Sciatic nerve (tissue), 2 donors: Measurements from ENCODE around the gene ATXN7. TPM values are rescaled to one million over a fixed set of nuclear protein-coding genes. Genes with fewer than 3 reads are reported as not detected.

ENCODE experiments used
- ATAC-seq: fragments of 200-7000 bp; cut with Tn5 transposase; one replicate; pipeline ENCODE4 v1.9.1; 2020; ENCODE audit warnings: mild to moderate bottlenecking, moderate library complexity
- DNase-seq: peaks from one replicate; pipeline ENCODE4 v3.0.0-alpha.2; 2020; ENCODE audit warnings: low spot score
- intact Hi-C: fragments of 100-400 bp; cut with DNase I; formaldehyde crosslinking; loops from one replicate; pipeline ENCODE4 v1.14.2; 2022
- total RNA-seq: library from RNA; stranded (reverse); fragmentation: NEBNext Ultra II Directional; extraction: Animal tissue kit (Norgen Biotek cat#: 25700); gene quantifications from one replicate; pipeline ENCODE4 v1.2.1, GENCODE V29; 2021
- donor health status: DM: no; HTN: no; CAD: no.
- donor health status: DM: no; HTN: no; CAD: no.

ATXN7 gene
- total RNA-seq, 1 donor from 2014 or later = 52.0 TPM

- intact Hi-C loops = no loop called here
- DNase-seq = peak; percentile 75
- peak; percentile 92 for ATAC-seq
These were observed 130.0 kb downstream of the ATXN7 start for GRCh38 chr3:63993653-63994079.

- DNase-seq (no peak), ATAC-seq (no peak)
- intact Hi-C loops = no loop called here
These were observed 131.4 kb downstream of the ATXN7 start for GRCh38 chr3:63995086-63995485.

- intact Hi-C loops = no loop called here
- ATAC-seq (no peak), DNase-seq (no peak)
These were observed 135.4 kb downstream of the ATXN7 start for GRCh38 chr3:63998852-63999754.

- ATAC-seq (no peak), DNase-seq (no peak)
- intact Hi-C loops = no loop called here
These were observed 136.9 kb downstream of the ATXN7 start for GRCh38 chr3:64000453-64001055.

- intact Hi-C loops = no loop called here
- ATAC-seq (no peak), DNase-seq (no peak)
These were observed 138.6 kb downstream of the ATXN7 start for GRCh38 chr3:64002233-64002632.

GRCh38 chr3:64003589-64003988 lies 139.9 kb downstream of the ATXN7 start:
- ATAC-seq = no peak
- DNase-seq = no peak
- intact Hi-C loops = no loop called here

- intact Hi-C loops = no loop called here
- DNase-seq = no peak
- ATAC-seq = no peak
These were observed 144.3 kb downstream of the ATXN7 start for GRCh38 chr3:64008017-64008416.

GRCh38 chr3:64008487-64009351 lies 145.1 kb downstream of the ATXN7 start:
- no peak for DNase-seq
- ATAC-seq = peak; percentile 58
- intact Hi-C loops = no loop called here

GRCh38 chr3:64009528-64009927 lies 145.9 kb downstream of the ATXN7 start:
- ATAC-seq = no peak
- intact Hi-C loops = no loop called here

GRCh38 chr3:64010199-64010598 lies 146.5 kb downstream of the ATXN7 start:
- intact Hi-C loops = no loop called here
- DNase-seq (no peak), ATAC-seq (no peak)

More at GRCh38 chr3:64009528-64009927, 145.9 kb downstream of the ATXN7 start:
- DNase-seq = no peak

GRCh38 chr3:64011685-64012084 lies 148.0 kb downstream of the ATXN7 start:
- DNase-seq (no peak), ATAC-seq (no peak)
- intact Hi-C loops = no loop called here

GRCh38 chr3:64016941-64017620 lies 153.4 kb downstream of the ATXN7 start:
- ATAC-seq (no peak), DNase-seq (no peak)
- intact Hi-C loops = no loop called here

- no peak for ATAC-seq
- DNase-seq = no peak
- intact Hi-C loops = no loop called here
These were observed 155.6 kb downstream of the ATXN7 start for GRCh38 chr3:64019271-64019670.

GRCh38 chr3:64019879-64020278 lies 156.2 kb downstream of the ATXN7 start:
- intact Hi-C loops = no loop called here
- DNase-seq (no peak), ATAC-seq (no peak)

- no peak for ATAC-seq
- intact Hi-C loops = no loop called here
These were observed 158.3 kb downstream of the ATXN7 start for GRCh38 chr3:64021922-64022321.

GRCh38 chr3:64022451-64023186 lies 159.0 kb downstream of the ATXN7 start:
- intact Hi-C loops = no loop called here
- no peak for ATAC-seq
- DNase-seq = no peak

More at GRCh38 chr3:64021922-64022321, 158.3 kb downstream of the ATXN7 start:
- DNase-seq = no peak

- ATAC-seq (peak; percentile 97), DNase-seq (peak; percentile 93)
- intact Hi-C loops = no loop called here
These were observed 159.7 kb downstream of the ATXN7 start, which contains the start of gene PSMD6 for GRCh38 chr3:64023187-64023860. Gene PSMD6, minus strand, starts transcription at chr3:64023494. Its CDS starts 75 bp downstream, at chr3:64023419.

GRCh38 chr3:64023861-64024223 lies 160.2 kb downstream of the ATXN7 start:
- DNase-seq (no peak), ATAC-seq (peak; percentile 21)
- intact Hi-C loops = no loop called here
